ENCODE measurements around the gene NHLRC1. TPM values are rescaled to one million over a fixed set of nuclear protein-coding genes. Genes with fewer than 3 reads are reported as not detected.

NHLRC1 gene
- polyA plus RNA-seq, 1 of the 3 experiments (the other 2 are of a cell fraction): 0.15 TPM

DNA sequence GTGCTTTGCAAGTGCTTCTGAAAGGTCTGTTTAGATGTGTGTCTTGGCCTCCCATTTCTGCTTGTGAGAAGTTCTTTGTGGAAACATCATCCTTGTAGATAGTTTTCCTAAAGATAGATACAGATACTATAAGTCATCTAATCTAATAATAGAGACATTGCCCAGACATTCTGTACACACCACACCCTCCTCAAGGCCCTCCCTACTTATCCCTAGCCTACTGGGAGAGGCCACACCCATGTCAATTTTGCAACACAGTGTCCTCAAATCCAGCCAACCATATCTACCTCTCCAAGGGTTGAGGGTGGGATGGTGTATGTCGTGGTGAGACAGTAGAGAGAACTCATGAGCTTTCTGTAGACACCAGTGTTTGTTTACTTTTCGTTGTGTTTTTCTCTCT lies 39.0 kb upstream of the NHLRC1 start:
- no peak overlapping the region for H3K9ac ChIP-seq
- H3K9me2 ChIP-seq: no peaks in the 10 kb centered on the region
- no peak overlapping the region for H2AFZ ChIP-seq (ENCODE audit: low read depth)
- no peak for TF ChIP-seq PBX3 (IDR thresholded peaks at IDR 0.05)
- TF ChIP-seq RFX5 (IDR thresholded peaks at IDR 0.05; ENCODE audit: low read length): no peak
- TF ChIP-seq USF2 (IDR thresholded peaks at IDR 0.05; ENCODE audit: borderline replicate concordance, low read depth, low read length): no peak
- no peak for TF ChIP-seq FOXM1 (IDR thresholded peaks at IDR 0.05; ENCODE audit: low read depth)
- TF ChIP-seq JUND (IDR thresholded peaks at IDR 0.05): no peak
- no peak for TF ChIP-seq POLR2AphosphoS5 (IDR thresholded peaks at IDR 0.05; ENCODE audit: low read depth, low read length)
- no peaks in the 10 kb centered on the region for H3K27me3 ChIP-seq (ENCODE audit: insufficient read depth)
- no peak overlapping the region for H3K4me2 ChIP-seq
- no peaks in the 10 kb centered on the region for H3K79me2 ChIP-seq (ENCODE audit: insufficient read depth)
- ChIA-PET POLR2A (no interaction called here), CTCF (no interaction called here)
- 83% methylated on average over 2 of the region's 2 CpGs for WGBS (ENCODE audit: low lambda C conversion rate)
- no peak for DNase-seq
- no peak overlapping the region for H3K27ac ChIP-seq (ENCODE audit: low read depth in 2 of 2, low read length in 1 of 2)
- no peaks in the 10 kb centered on the region for H3K9me3 ChIP-seq
- H4K20me1 ChIP-seq (ENCODE audit: insufficient read depth): no peaks in the 10 kb centered on the region
- H3K4me3 ChIP-seq (ENCODE audit: low read depth in 2 of 2, low read length in 1 of 2): no peak overlapping the region
- peaks cover 15 to 17% of the 10 kb centered on the region in 2 experiments for H3K36me3 ChIP-seq (replicated peaks in 1 of 2; ENCODE audit: control insufficient read depth in 1 of 2, insufficient read depth in 2 of 2, low read length in 1 of 2)
- peaks cover 5% of the 10 kb centered on the region for H3F3A ChIP-seq (replicated peaks; ENCODE audit: insufficient read depth)
- no peaks in the 10 kb centered on the region for H3K4me1 ChIP-seq (ENCODE audit: control insufficient read depth in 1 of 2, insufficient read depth in 2 of 2, low read depth in 1 of 2, low read length in 1 of 2)

- H3K4me1 ChIP-seq (ENCODE audit: control insufficient read depth in 1 of 2, insufficient read depth in 2 of 2, low read depth in 1 of 2, low read length in 1 of 2): peaks cover 0 to 4% of the 10 kb centered on the region in 2 experiments; a peak in 1 of 4 replicates
- peaks cover 7% of the 10 kb centered on the region for H3F3A ChIP-seq (replicated peaks; ENCODE audit: insufficient read depth)
- no peaks in the 10 kb centered on the region for H3K9me2 ChIP-seq
- no peak overlapping the region for H3K4me2 ChIP-seq
- H3K9me3 ChIP-seq: no peaks in the 10 kb centered on the region
- H3K36me3 ChIP-seq (replicated peaks in 1 of 2; ENCODE audit: control insufficient read depth in 1 of 2, insufficient read depth in 2 of 2, low read length in 1 of 2): peaks cover 11 to 13% of the 10 kb centered on the region in 2 experiments
- no peaks in the 10 kb centered on the region for H3K27me3 ChIP-seq (ENCODE audit: insufficient read depth)
- no peak overlapping the region for H3K9ac ChIP-seq
- no peak for TF ChIP-seq JUND (IDR thresholded peaks at IDR 0.05)
- no peak for TF ChIP-seq ELF1 (IDR thresholded peaks at IDR 0.05)
- TF ChIP-seq, protein P1, sequence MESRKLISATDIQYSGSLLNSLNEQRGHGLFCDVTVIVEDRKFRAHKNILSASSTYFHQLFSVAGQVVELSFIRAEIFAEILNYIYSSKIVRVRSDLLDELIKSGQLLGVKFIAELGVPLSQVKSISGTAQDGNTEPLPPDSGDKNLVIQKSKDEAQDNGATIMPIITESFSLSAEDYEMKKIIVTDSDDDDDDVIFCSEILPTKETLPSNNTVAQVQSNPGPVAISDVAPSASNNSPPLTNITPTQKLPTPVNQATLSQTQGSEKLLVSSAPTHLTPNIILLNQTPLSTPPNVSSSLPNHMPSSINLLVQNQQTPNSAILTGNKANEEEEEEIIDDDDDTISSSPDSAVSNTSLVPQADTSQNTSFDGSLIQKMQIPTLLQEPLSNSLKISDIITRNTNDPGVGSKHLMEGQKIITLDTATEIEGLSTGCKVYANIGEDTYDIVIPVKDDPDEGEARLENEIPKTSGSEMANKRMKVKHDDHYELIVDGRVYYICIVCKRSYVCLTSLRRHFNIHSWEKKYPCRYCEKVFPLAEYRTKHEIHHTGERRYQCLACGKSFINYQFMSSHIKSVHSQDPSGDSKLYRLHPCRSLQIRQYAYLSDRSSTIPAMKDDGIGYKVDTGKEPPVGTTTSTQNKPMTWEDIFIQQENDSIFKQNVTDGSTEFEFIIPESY (IDR thresholded peaks at IDR 0.05; ENCODE audit: borderline replicate concordance, low read depth): no peak
- TF ChIP-seq USF1 (IDR thresholded peaks at IDR 0.05; ENCODE audit: borderline replicate concordance, low read depth): no peak
- TF ChIP-seq FOXM1 (IDR thresholded peaks at IDR 0.05; ENCODE audit: low read depth): no peak
- TF ChIP-seq TEAD4 (IDR thresholded peaks at IDR 0.05; ENCODE audit: borderline replicate concordance, insufficient read depth): no peak
- no peak for TF ChIP-seq MXI1 (IDR thresholded peaks at IDR 0.05; ENCODE audit: low read depth, low read length)
- no peak for TF ChIP-seq RCOR1 (IDR thresholded peaks at IDR 0.05; ENCODE audit: low read length)
- TF ChIP-seq FOSL2 (IDR thresholded peaks at IDR 0.05; ENCODE audit: borderline replicate concordance, low read depth): no peak
- no peak for TF ChIP-seq TCF12 (IDR thresholded peaks at IDR 0.05)
- TF ChIP-seq EZH2phosphoT487 (IDR thresholded peaks at IDR 0.05; ENCODE audit: borderline replicate concordance, low read depth): no peak
- TF ChIP-seq RFX5 (IDR thresholded peaks at IDR 0.05; ENCODE audit: low read length): no peak
- TF ChIP-seq, protein P2, sequence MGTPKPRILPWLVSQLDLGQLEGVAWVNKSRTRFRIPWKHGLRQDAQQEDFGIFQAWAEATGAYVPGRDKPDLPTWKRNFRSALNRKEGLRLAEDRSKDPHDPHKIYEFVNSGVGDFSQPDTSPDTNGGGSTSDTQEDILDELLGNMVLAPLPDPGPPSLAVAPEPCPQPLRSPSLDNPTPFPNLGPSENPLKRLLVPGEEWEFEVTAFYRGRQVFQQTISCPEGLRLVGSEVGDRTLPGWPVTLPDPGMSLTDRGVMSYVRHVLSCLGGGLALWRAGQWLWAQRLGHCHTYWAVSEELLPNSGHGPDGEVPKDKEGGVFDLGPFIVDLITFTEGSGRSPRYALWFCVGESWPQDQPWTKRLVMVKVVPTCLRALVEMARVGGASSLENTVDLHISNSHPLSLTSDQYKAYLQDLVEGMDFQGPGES (IDR thresholded peaks at IDR 0.05; ENCODE audit: low read depth, low read length): no peak
- no peak for TF ChIP-seq YY1 (IDR thresholded peaks at IDR 0.05; ENCODE audit: low read depth)
- TF ChIP-seq SMC3 (IDR thresholded peaks at IDR 0.05; ENCODE audit: low read depth, low read length): no peak
- TF ChIP-seq POLR2AphosphoS5 (IDR thresholded peaks at IDR 0.05; ENCODE audit: low read depth, low read length): no peak
- TF ChIP-seq FOXJ3 (CRISPR knock-in tag; IDR thresholded peaks at IDR 0.05): no peak
- no peak for TF ChIP-seq CHD2 (IDR thresholded peaks at IDR 0.05; ENCODE audit: low read length, partially characterized antibody)
- TF ChIP-seq TAF1 (IDR thresholded peaks at IDR 0.05; ENCODE audit: borderline replicate concordance, low read depth, low read length): no peak
- no peak for TF ChIP-seq NFIC (IDR thresholded peaks at IDR 0.05; ENCODE audit: borderline replicate concordance)
- H4K20me1 ChIP-seq (ENCODE audit: insufficient read depth): no peaks in the 10 kb centered on the region
- H2AFZ ChIP-seq (ENCODE audit: low read depth): no peak overlapping the region
- CTCF ChIA-PET: no interaction called here
- WGBS (ENCODE audit: low lambda C conversion rate): 100% methylated on average over 1 of the region's 1 CpG
- no peak overlapping the region for H3K4me3 ChIP-seq (ENCODE audit: low read depth in 2 of 2, low read length in 1 of 2)
- POLR2A ChIA-PET: no interaction called here
- no peak overlapping the region for H3K27ac ChIP-seq (ENCODE audit: low read depth in 2 of 2, low read length in 1 of 2)
- H3K79me2 ChIP-seq (ENCODE audit: insufficient read depth): no peaks in the 10 kb centered on the region
- no peak for DNase-seq
Observed at GRCh38 chr6:18160911-18161310, 38.4 kb upstream of the NHLRC1 start.

Data from SK-N-SH (cell line).